ENCODE results near the gene PLEKHH2.
"Not testable (repeated sequence)": the region's sequence is repeated elsewhere in the genome, so short reads cannot be mapped to it uniquely, and the experiment has no call there.

Gene PLEKHH2

DNA sequence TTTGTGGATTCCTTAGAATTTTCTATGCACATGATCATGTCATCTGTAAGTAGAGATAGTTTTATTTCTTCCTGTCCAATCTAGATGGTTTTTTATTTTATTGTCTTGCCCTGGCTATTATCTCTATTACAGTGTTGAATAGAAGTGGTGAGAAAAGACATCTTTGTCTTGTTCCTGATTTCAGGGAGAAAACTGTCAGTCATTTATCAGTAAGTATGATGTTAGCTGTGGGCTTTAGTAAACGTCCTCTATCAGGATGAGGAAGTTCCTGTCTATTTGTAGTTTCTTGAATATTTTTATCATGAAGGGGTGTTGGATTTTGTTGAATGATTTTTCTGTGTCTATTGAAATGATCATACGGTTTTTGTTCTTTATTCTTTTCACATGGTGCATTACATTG lies 5.3 kb downstream of the PLEKHH2 start:
- no peak for DNase-seq (ENCODE audit: extremely low read depth, low read depth)
- TF ChIP-seq CTCF (IDR thresholded peaks at IDR 0.05; ENCODE audit: low read depth, low read length): no peak

- no peak for TF ChIP-seq CTCF (IDR thresholded peaks at IDR 0.05; ENCODE audit: low read depth, low read length)
These were observed 6.6 kb downstream of the PLEKHH2 start for GRCh38 chr2:43643680-43644079.

DNA sequence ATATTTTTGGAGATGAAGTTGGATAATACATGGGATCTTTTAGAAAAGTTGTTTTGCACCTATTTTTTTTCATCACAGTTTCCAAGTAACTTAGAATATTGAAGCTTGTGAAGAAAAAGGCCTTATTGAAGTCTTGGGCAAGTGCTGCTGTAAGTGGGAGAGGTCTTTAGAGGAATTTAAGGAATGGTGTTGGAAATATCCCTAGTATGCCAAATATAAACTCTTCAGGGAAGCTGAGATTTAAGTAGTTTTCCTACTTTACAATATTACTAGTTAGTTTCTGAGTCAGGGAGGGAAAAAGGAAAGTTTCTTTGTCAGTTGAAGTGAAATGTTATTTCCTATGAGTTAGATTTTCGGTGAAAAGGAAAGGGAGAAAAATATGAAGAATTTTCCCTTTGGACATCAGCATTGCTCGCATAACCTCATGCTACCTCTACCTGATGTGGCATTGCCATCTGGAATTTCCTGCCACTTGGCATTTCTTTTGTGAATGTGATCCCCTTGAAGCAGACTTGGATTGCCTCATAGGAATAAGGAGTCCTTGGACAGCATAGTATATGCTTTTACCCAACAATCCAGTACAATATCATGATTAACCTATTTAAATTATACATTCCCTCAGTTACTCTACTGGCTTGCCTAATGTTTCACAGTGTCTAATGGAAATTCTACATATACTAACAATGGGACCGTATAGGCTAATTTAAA lies 12.1 kb downstream of the PLEKHH2 start:
- no peak for DNase-seq (ENCODE audit: extremely low read depth, low read depth)
- TF ChIP-seq CTCF (IDR thresholded peaks at IDR 0.05; ENCODE audit: low read depth, low read length): no peak

More at GRCh38 chr2:43643680-43644079, 6.6 kb downstream of the PLEKHH2 start:
- no peak for DNase-seq (ENCODE audit: extremely low read depth, low read depth)

DNA sequence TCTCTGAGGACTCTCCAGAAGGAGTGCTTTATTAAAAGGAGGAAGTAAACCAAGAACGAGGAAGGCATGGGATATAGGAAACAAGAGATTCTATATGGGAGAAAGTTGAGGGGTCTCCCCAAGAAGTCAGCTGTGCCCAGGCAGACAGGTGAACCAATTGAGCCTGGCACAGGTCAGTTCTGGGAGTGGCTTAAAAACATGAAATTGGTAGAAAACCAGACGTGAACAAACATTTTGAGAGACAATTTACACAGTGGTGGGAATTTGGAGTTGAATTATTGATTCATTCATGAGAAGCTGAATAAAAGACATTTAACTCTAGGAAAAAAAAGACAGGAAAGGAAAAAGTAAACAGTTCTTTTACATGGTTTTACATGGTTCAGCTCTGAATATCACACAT lies 16.4 kb downstream of the PLEKHH2 start:
- no peak for TF ChIP-seq CTCF (IDR thresholded peaks at IDR 0.05; ENCODE audit: low read depth, low read length)
- DNase-seq (ENCODE audit: extremely low read depth, low read depth): no peak

DNA sequence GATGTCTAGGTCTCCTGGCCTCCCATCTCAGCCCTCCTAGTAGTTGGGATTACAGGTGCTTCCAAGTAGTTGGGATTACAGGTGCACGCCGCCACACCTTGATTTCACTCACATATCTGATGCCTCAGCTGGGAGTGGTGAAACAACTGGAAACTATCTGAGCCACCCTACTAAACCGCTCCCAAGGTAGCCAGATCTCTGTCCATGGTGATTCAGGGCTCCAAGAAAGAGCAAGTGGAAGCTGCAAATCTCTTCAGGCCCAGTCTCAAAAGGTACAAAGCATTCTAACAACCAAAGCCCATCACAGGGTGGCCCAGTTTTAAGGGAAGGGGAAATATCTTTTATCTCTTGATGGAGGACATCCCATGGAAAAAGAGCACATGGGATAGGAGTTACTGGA lies 20.2 kb downstream of the PLEKHH2 start:
- no peak for DNase-seq (ENCODE audit: extremely low read depth, low read depth)
- TF ChIP-seq CTCF (IDR thresholded peaks at IDR 0.05; ENCODE audit: low read depth, low read length): no peak

- TF ChIP-seq CTCF (IDR thresholded peaks at IDR 0.05; ENCODE audit: low read depth, low read length): no peak
- DNase-seq (ENCODE audit: extremely low read depth, low read depth): no peak
These were observed 38.7 kb downstream of the PLEKHH2 start for GRCh38 chr2:43675646-43676321.

- no peak for TF ChIP-seq CTCF (IDR thresholded peaks at IDR 0.05; ENCODE audit: low read depth, low read length)
- DNase-seq (ENCODE audit: extremely low read depth, low read depth): no peak
These were observed 39.4 kb downstream of the PLEKHH2 start, which contains the start of gene C1GALT1C1L for GRCh38 chr2:43676322-43677050. TSS of gene C1GALT1C1L (minus strand) at chr2:43676429. CDS start at chr2:43676322, 107 bp downstream.

GRCh38 chr2:43677783-43678182 lies 40.7 kb downstream of the PLEKHH2 start:
- DNase-seq (ENCODE audit: extremely low read depth, low read depth): not testable (repeated sequence)
